H9 (cell line): ENCODE measurements around the gene HK2. TPM values are rescaled to one million over a fixed set of nuclear protein-coding genes. Genes with fewer than 3 reads are reported as not detected.

Experiments
- DNase-seq: peaks from one replicate; pipeline ENCODE4 v3.0.0-alpha.2; 2017
- H2AFZ ChIP-seq: one replicate; pipeline ENCODE4 v1.6.1; 2013; ENCODE audit warnings: mild to moderate bottlenecking, low read length, control low read depth, moderate library complexity
- H2AK5ac ChIP-seq: 2 replicates; pipeline ENCODE4 v1.6.1; 2013; ENCODE audit warnings: low read length, control low read depth, mixed read lengths; ENCODE audit not compliant: insufficient read length
- H2BK120ac ChIP-seq: one replicate; pipeline ENCODE4 v1.6.1; 2013; ENCODE audit warnings: low read depth, mild to moderate bottlenecking, low read length, control low read depth, inconsistent platforms; ENCODE audit not compliant: poor library complexity, severe bottlenecking
- H2BK12ac ChIP-seq: 2 replicates; pipeline ENCODE4 v1.6.1; 2013; ENCODE audit warnings: low read length, control low read depth, mixed read lengths, low read depth; ENCODE audit not compliant: insufficient read length
- H2BK15ac ChIP-seq: 2 replicates; pipeline ENCODE4 v1.6.1; 2013; ENCODE audit warnings: low read depth, low read length, control low read depth
- H2BK20ac ChIP-seq: one replicate; pipeline ENCODE4 v1.6.1; 2013; ENCODE audit warnings: low read depth, mild to moderate bottlenecking, low read length, control low read depth, inconsistent platforms; ENCODE audit not compliant: poor library complexity, severe bottlenecking
- H2BK5ac ChIP-seq: 2 replicates; pipeline ENCODE4 v1.6.1; 2013; ENCODE audit warnings: low read length, control low read depth, mixed read lengths; ENCODE audit not compliant: insufficient read length
- H3K14ac ChIP-seq: 2 replicates; pipeline ENCODE4 v1.6.1; 2013; ENCODE audit warnings: low read length, control low read depth; ENCODE audit not compliant: insufficient read depth
- H3K18ac ChIP-seq: 2 replicates; pipeline ENCODE4 v1.6.1; 2013; ENCODE audit warnings: low read depth, mild to moderate bottlenecking, mixed read lengths, low read length, control low read depth; ENCODE audit not compliant: insufficient read length
- H3K23ac ChIP-seq: 2 replicates; pipeline ENCODE4 v1.6.1; 2013; ENCODE audit warnings: low read length, control low read depth, mixed read lengths, low read depth; ENCODE audit not compliant: insufficient read length
- H3K23me2 ChIP-seq: 2 replicates; pipeline ENCODE4 v1.6.1; 2013; ENCODE audit warnings: low read depth, mild to moderate bottlenecking, mixed read lengths, low read length, control low read depth; ENCODE audit not compliant: insufficient read length, poor library complexity, severe bottlenecking
- H3K27ac ChIP-seq: 2 replicates; pipeline ENCODE4 v1.5.1; 2013; ENCODE audit warnings: low read length, control low read depth, mixed read lengths, low read depth; ENCODE audit not compliant: insufficient read length
- H3K27me3 ChIP-seq: 2 replicates; pipeline ENCODE4 v1.6.1; 2013; ENCODE audit warnings: low read length, control low read depth, inconsistent platforms; ENCODE audit not compliant: insufficient read depth
- H3K4ac ChIP-seq: 2 replicates; pipeline ENCODE4 v1.6.1; 2013; ENCODE audit warnings: low read depth, mild to moderate bottlenecking, control low read depth, inconsistent platforms, low read length, moderate library complexity
- H3K4me1 ChIP-seq: 2 replicates; pipeline ENCODE4 v1.6.1; 2013; ENCODE audit warnings: low read length, control low read depth, inconsistent platforms; ENCODE audit not compliant: insufficient read depth
- H3K4me2 ChIP-seq: 2 replicates; pipeline ENCODE4 v1.6.1; 2013; ENCODE audit warnings: low read length, control low read depth, mixed read lengths; ENCODE audit not compliant: insufficient read length, insufficient read depth
- H3K56ac ChIP-seq: 2 replicates; pipeline ENCODE4 v1.6.1; 2013; ENCODE audit warnings: low read depth, mild to moderate bottlenecking, mixed read lengths, low read length, control low read depth; ENCODE audit not compliant: insufficient read length
- H3K79me1 ChIP-seq: 2 replicates; pipeline ENCODE4 v1.6.1; 2013; ENCODE audit warnings: low read depth, mild to moderate bottlenecking, moderate library complexity, low read length, control low read depth, inconsistent platforms; ENCODE audit not compliant: insufficient read depth, poor library complexity, severe bottlenecking
- H3K79me2 ChIP-seq: 2 replicates; pipeline ENCODE4 v1.6.1; 2013; ENCODE audit warnings: low read length, control low read depth, inconsistent platforms; ENCODE audit not compliant: insufficient read depth
- H3K9ac ChIP-seq: 2 replicates; pipeline ENCODE4 v1.6.1; 2013; ENCODE audit warnings: low read length, control low read depth, mixed read lengths; ENCODE audit not compliant: insufficient read length; ENCODE audit errors: extremely low read depth
- H3K9me3 ChIP-seq: one replicate; pipeline ENCODE4 v1.6.1; 2013; ENCODE audit warnings: low read depth, low read length, inconsistent platforms; ENCODE audit not compliant: control insufficient read depth
- H3T11ph ChIP-seq: one replicate; pipeline ENCODE4 v1.6.1; 2013; ENCODE audit warnings: mild to moderate bottlenecking, low read length, control low read depth, inconsistent platforms
- H4K20me1 ChIP-seq: one replicate; pipeline ENCODE4 v1.6.1; 2013; ENCODE audit not compliant: control insufficient read depth, insufficient read length, insufficient read depth
- H4K5ac ChIP-seq: 2 replicates; pipeline ENCODE4 v1.6.1; 2013; ENCODE audit warnings: low read depth, mild to moderate bottlenecking, mixed read lengths, low read length, control low read depth; ENCODE audit not compliant: insufficient read length
- H4K8ac ChIP-seq: replicated peaks from 2 replicates; pipeline ENCODE4 v1.6.1; 2013; ENCODE audit warnings: low read length, control low read depth, mixed read lengths, low read depth; ENCODE audit not compliant: insufficient read length
- H4K91ac ChIP-seq: 2 replicates; pipeline ENCODE4 v1.6.1; 2013; ENCODE audit warnings: low read depth, mild to moderate bottlenecking, moderate library complexity, mixed read lengths, low read length, control low read depth; ENCODE audit not compliant: insufficient read length
- H3K27ac Mint-ChIP-seq, 3 experiments: 2 replicates in 2 of 3; 3 replicates in 1 of 3; pipeline ENCODE4 v1.8.0; 2020 to 2021; ENCODE audit warnings: mixed read lengths in 3 of 3, mild to moderate bottlenecking in 1 of 3, moderate library complexity in 1 of 3
- H3K27me3 Mint-ChIP-seq: 2 replicates; pipeline ENCODE4 v1.8.0; 2021; ENCODE audit warnings: low read depth, mild to moderate bottlenecking, moderate library complexity, mixed read lengths
- H3K36me3 Mint-ChIP-seq, 3 experiments: 2 replicates in 2 of 3; 3 replicates in 1 of 3; pipeline ENCODE4 v1.8.0; 2020 to 2021; ENCODE audit warnings: low read depth in 3 of 3, mixed read lengths in 3 of 3; ENCODE audit not compliant: insufficient read depth in 1 of 3
- H3K4me1 Mint-ChIP-seq, 2 experiments: 2 replicates each; pipeline ENCODE4 v1.8.0; 2020; ENCODE audit warnings: mixed read lengths in 2 of 2
- H3K4me3 Mint-ChIP-seq, 2 experiments: 2 replicates in 1 of 2; 3 replicates in 1 of 2; pipeline ENCODE4 v1.8.0; 2020 to 2021; ENCODE audit warnings: mild to moderate bottlenecking in 2 of 2, mixed read lengths in 2 of 2, moderate library complexity in 1 of 2
- H3K9me3 Mint-ChIP-seq, 2 experiments: 2 replicates in 1 of 2; 3 replicates in 1 of 2; pipeline ENCODE4 v1.8.0; 2020; ENCODE audit warnings: mild to moderate bottlenecking in 2 of 2, mixed read lengths in 2 of 2, moderate library complexity in 1 of 2
- total RNA-seq: library from RNA; stranded (reverse); gene quantifications from 2 replicates; pipeline ENCODE4 v1.2.1, GENCODE V29; 2021
- TF ChIP-seq, protein P1 (sequence below): fragments of 200-600 bp; sonication (generic); conservative IDR thresholded peaks from 3 replicates; pipeline ENCODE4 v1.8.0; 2021; ENCODE audit warnings: antibody characterized with exemption, mild to moderate bottlenecking

The HK2 gene
- total RNA-seq, 1 experiment from 2014 or later, result 54.3 TPM

DNA sequence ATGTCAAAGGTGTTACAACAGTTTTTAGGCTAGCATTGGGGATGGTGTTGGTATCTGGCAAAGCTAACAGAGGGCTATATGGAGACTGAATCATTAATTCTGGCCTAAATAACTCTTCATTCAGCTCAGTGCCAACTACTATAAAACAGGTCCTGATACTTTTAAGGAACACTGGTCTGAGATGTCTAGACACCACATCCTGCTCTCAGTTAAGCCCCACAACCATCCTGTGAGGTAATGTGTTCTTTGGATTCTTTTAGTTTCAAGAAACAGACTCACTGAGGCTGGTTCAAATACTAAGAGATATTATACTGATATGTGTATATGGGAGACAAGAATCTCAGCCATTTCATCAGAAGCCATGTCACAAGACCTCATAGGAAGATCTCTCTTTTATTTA lies 14.2 kb upstream of the HK2 start:
- Histone ChIP-seq H3K4me2 (no peak overlapping the region), H3K23ac (no peak overlapping the region), H4K8ac (no peak overlapping the region), H2AK5ac (no peak overlapping the region), H3K56ac (no peak overlapping the region), H4K5ac (no peak overlapping the region), H3K4me1 (no peaks in the 10 kb centered on the region), H3K79me1 (no peaks in the 10 kb centered on the region), H3K27ac (no peak overlapping the region), H2BK120ac (no peak overlapping the region), H3K18ac (no peak overlapping the region), H2BK20ac (no peak overlapping the region), H3K14ac (no peak overlapping the region), H3K4ac (no peak overlapping the region), H3K79me2 (no peaks in the 10 kb centered on the region), H4K91ac (no peak overlapping the region), H2BK5ac (no peak overlapping the region), H3K9me3 (no peaks in the 10 kb centered on the region), H3K9ac (no peak overlapping the region), H3T11ph (no peak overlapping the region), H2BK15ac (no peak overlapping the region), H2AFZ (no peak overlapping the region), H2BK12ac (no peak overlapping the region), H3K27me3 (no peaks in the 10 kb centered on the region), H4K20me1 (no peaks in the 10 kb centered on the region), H3K23me2 (no peaks in the 10 kb centered on the region)
- Mint-ChIP-seq H3K36me3 (no peaks in the 10 kb centered on the region), H3K9me3 (no peaks in the 10 kb centered on the region), H3K27ac (no peak overlapping the region), H3K4me1 (peaks cover 15 to 21% of the 10 kb centered on the region in 2 experiments), H3K4me3 (no peak overlapping the region), H3K27me3 (peaks cover 3% of the 10 kb centered on the region)
- no peak for DNase-seq
- TF ChIP-seq, protein P1, sequence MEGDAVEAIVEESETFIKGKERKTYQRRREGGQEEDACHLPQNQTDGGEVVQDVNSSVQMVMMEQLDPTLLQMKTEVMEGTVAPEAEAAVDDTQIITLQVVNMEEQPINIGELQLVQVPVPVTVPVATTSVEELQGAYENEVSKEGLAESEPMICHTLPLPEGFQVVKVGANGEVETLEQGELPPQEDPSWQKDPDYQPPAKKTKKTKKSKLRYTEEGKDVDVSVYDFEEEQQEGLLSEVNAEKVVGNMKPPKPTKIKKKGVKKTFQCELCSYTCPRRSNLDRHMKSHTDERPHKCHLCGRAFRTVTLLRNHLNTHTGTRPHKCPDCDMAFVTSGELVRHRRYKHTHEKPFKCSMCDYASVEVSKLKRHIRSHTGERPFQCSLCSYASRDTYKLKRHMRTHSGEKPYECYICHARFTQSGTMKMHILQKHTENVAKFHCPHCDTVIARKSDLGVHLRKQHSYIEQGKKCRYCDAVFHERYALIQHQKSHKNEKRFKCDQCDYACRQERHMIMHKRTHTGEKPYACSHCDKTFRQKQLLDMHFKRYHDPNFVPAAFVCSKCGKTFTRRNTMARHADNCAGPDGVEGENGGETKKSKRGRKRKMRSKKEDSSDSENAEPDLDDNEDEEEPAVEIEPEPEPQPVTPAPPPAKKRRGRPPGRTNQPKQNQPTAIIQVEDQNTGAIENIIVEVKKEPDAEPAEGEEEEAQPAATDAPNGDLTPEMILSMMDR, result no peak
